Islet of Langerhans (tissue), 1 donor: Measurements from ENCODE around the gene TCTN1.
"Not testable (repeated sequence)": the region's sequence is repeated elsewhere in the genome, so short reads cannot be mapped to it uniquely, and the experiment has no call there.

ENCODE experiments used
- FAIRE-seq: peaks from one replicate; lab custom pipeline; 2011; peaks lifted over from hg19 to GRCh38; lab: Jason Lieb, UNC

TCTN1 gene

GRCh38 chr12:110613771-110614684, at the start of gene TCTN1:
TCTN1 (plus strand) TSS chr12:110614129; CDS start chr12:110614183, 54 bp downstream.
- FAIRE-seq = no peak

DNA sequence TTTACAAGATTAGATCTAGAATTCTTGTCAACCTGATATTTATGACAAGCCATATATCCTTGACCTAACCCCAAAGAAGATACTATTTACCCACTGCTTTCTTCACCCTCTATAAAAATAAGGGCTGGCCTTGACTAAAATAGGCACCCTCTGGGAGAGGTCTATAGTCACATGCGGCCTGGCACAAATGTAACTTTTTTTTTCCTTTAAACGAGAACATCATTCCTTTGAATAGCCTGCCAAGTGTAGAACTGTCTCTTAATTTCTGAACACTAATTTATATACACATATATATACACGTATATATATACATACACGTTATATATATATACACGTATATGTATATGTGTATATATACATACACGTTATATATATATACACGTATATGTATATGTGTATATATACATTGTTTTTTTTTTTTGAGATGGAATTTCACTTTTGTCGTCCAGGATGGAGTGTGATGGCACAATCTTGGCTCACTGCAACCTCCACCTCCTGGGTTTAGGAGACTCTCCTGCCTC, 49.4 kb upstream of the TCTN1 start:
- no peak for FAIRE-seq

GRCh38 chr12:110565894-110566871, 47.7 kb upstream of the TCTN1 start:
- FAIRE-seq = no peak

GRCh38 chr12:110566993-110567392, 46.9 kb upstream of the TCTN1 start:
- FAIRE-seq = no peak

DNA sequence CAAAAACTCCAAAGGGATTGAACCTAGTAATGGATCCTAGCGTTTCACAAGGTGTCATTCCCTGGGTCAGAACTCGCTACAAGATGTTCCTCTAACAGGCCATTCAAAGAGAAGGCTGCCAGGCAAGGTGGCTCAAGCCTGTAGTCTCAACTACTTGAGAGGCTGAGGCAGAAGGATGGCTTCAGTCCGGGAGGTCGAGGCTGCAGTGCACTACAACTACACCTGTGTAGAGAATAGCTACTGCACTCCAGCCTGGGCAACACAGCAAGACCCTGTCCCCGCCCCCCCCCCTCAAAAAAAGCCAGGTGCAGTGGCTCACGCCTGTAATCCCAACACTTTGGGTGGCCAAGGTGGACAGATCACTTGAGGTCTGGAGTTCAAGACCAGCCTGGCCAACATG, 45.2 kb upstream of the TCTN1 start:
- FAIRE-seq = no peak

DNA sequence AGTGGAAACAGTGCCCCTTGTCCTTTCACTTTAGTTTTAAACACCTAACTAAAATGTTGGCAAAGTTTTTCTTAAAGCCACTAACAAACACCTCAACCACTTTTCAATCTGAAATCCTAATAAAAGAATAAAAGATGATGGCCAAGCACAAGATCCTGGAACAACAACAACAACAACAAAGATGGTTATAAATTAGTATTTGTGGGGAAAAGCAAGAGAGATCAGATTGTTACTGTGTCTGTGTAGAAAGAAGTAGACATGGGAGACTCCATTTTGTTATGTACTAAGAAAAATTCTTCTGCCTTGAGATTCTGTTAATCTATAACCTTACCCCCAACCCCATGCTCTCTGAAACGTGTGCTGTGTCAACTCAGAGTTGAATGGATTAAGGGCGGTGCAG, 44.1 kb upstream of the TCTN1 start:
- FAIRE-seq = not testable (repeated sequence)

- not testable (repeated sequence) for FAIRE-seq
These were observed 43.1 kb upstream of the TCTN1 start for GRCh38 chr12:110570798-110571197.

- FAIRE-seq = no peak
These were observed 39.9 kb upstream of the TCTN1 start for GRCh38 chr12:110574044-110574443.

GRCh38 chr12:110574717-110575230, 39.2 kb upstream of the TCTN1 start:
- not testable (repeated sequence) for FAIRE-seq

DNA sequence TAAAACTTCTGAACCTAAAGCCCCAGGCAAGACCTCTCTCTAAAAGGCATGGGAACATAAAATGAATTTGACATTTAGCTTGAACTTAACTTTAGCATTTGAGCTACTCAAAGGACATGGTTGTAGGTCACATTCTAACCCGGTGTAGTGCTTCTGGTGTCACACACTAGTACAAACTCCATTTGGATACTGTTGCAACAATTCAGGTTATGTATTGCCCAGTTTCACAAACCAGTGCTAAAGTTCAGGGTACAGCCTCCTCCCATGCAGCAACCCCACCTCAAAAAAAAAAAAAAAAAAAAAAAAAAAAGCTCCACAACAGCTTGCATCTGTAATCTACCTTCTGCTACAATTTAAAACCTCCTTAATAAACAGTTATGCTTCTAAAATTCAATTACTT, 38.6 kb upstream of the TCTN1 start:
- FAIRE-seq = no peak

GRCh38 chr12:110576504-110576903, 37.4 kb upstream of the TCTN1 start:
- FAIRE-seq = no peak

DNA sequence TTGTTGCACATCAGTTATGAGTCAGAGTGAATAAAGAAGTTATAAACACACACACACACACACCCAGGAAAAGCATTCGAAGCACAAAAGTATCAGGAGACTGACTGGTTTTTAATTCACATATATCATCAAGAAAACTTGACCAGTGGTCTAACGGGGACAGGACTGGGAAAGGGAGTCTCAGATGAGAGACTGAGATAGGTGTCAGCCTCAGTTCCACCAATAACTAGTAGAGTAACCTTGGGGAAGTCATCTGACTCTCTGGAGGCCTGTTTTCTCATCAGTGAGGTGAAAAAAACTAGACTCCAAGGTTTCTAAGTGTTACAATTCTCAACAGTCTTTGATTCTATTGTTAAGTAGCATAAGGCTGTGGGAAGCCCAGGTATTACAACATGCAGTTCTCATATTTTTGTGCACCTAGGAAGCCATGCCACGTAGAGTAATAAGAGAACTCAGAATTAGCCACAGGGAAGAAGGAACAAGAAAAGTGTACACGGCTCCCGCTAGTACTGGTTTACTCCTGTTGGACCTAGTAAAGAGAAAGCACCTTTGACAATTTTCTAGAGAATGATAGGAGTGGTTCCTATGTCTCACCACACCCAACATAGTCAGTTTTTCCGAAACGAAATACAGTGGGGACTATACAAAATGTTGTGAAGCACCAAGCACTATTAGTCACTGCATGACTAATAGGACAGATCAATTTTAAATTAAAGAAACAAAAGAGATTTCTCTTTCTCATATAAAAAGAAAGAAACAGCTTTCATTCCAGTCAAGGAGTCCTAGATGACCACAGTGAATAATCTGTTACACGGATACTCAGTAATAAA, 35.9 kb upstream of the TCTN1 start:
- no peak for FAIRE-seq

DNA sequence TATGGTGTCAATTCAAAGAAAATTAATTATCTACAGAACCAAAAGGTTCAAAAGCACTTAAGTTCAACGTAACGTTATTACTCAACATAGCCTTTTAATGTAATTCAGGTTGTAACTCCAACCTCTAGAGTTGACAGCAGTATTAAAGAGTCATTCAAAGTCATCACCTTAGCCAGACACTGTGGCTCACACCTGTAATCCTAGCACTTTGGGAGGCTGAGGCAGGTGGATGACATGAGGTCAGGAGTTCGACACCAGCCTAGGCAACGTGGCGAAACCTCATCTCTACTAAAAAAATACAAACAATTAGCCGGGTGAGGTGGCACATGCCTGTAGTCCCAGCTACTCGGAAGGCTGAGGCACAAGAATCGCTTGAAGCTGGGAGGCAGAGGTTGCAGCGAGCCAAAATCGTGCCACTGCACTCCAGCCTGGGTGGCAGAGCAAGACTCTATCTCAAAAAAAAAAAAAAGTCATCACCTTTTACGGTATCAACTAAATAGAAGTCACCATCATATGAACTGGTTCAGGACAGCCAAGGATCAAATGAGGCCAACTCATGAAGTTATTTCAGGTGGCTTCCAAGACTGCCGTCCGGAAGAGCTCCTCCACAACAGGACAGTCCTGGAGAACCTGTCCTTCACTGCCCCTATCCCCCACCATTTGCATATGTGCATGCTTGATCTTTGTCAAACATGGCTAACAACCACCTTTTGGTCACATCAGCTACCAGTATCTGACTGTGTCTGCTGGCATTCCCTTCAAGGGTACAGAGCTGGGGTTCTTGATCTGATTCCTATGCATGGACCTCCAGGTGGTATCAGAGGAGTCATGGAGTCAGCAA, 35.0 kb upstream of the TCTN1 start:
- no peak for FAIRE-seq

- FAIRE-seq = no peak
These were observed 34.2 kb upstream of the TCTN1 start for GRCh38 chr12:110579535-110580253.

DNA sequence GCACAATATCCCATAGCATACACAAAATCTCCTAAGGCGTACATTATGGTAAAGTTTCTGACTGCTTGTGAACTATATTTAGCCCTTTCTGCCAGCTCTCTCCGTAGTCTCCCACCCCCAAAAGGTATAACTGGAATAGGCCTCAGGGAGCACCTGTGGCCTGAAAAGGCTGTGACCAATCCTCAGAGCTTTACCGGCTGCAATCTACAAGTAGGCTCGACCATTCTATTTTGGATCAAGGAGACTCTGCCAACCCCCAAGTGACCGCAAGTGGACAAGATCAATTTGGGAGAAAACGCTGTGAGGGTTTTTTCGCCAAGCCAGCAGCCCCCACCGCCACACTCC, 32.0 kb upstream of the TCTN1 start:
- FAIRE-seq = no peak

GRCh38 chr12:110582276-110583136, 31.4 kb upstream of the TCTN1 start:
- no peak for FAIRE-seq

DNA sequence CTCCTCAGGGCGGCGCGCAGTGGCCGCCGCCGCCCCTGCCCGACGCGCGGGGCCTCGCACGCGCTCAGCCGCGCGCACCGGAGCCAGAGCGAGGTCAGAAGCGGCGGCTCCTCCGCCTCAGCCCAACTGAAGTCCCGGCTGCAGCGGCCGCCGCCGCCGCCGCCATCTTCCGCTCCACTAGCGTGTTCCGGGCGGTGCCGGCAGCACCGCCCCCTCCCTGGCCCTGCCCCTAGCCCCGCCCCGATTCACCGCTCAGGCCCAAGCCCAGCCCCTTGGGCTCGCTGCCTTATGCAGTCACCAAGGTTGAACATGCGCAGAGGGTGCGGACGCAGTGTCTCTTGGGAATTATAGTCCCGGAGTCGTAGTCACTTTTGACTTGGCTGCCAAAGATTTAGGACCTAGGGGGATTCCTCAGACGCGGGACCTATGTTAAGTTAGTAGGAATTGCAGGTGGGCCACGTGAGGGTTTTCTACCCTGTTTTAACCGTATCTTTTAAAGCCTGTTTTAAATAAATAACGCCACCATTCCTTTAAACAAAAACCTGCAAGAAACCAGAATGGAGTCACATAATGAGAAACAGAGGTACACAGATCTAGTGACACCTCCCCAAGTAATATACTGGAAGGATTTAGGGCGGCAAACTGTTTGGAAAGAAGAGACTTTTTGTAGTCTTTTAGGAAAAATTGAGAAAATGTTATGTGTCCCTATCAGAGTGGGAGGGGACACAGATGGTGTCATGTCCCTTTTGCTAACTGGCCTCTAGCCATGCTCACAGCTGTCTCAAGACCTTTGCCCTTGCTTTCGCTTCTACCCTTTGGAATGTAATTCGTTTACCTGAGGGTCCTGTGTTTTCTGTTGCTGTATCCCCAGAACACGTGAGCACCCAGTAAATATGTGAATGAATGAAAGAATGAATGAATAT, 30.5 kb upstream of the TCTN1 start, which contains the start of gene PPTC7:
PPTC7 (minus strand) TSS at position 182 of the 923 bp plus-strand sequence. CDS start 287 bp downstream, outside the sequence.
- FAIRE-seq = no peak
